HG02571 (cell line): ENCODE measurements around the gene DHH.
A peak's percentile ranks its signal among the peaks of the same experiment; 100 is the strongest.

ENCODE experiments used
- ATAC-seq: cut with Tn5 transposase; IDR thresholded peaks from one replicate; pipeline ENCODE4 v1.9.1; 2021; ENCODE audit warnings: mild to moderate bottlenecking, moderate library complexity; ENCODE audit not compliant: unreplicated experiment

DHH gene

DNA sequence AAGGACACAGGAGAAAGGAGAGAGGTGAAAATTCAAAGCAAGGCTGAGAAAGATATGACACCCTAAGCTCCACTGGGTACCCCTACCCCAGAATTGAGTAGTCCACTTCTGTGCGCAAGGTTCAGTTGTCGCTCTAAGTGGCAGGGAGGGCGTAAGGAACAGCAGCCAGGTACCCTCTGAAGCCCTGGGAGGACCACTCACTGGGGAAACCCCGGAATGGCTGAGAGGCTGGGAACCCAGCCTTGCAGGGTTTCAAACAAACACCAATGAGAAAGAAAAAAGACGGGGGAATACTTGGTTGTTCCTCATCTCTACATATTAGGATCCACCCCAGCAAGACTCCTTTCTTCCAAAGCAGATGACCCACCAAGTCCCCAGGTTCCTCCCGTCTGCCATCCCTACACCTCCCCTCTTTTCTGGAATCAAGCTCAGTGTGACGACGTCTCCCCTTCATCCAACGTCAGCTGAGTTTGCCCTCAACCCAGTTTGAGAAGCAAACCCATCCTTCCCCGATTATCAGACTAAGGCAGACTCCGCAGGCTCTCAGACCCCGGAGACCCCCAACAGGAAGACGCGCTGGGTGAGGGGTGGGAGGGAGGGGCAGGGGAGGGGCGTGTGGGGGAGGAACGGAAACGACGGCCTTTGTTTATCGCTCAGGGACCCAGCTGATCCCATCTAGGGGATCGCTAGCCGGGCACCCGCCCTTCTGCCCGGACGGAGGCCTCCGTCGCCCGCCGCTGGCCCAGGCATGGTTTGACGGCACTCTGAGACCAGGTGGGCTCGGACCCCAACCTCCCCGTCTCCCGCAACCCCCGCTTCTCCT is 15.3 kb upstream of the DHH start:
- no peak for ATAC-seq

DNA sequence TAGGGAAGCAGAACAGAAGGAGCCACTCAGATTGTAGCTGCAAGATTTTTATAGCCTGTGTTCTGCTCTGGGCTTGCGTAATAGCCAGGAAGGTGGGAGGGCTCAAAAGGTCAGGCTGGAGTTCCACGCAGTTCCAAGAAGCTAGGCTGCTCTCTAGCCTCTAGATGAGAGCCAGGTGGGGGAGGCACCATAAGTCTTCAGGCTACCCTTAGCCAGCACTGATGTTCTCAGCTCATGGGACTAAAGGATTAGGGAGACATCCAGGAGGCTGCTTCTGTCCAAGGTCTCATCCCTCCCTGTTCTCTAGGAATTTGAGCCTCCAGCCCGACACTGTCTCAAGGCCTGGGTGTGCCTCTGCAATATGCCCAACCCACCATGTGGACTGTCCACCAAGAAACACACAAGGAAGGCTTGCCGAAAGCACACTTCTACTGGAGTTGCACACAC is 14.4 kb upstream of the DHH start:
- ATAC-seq = no peak

DNA sequence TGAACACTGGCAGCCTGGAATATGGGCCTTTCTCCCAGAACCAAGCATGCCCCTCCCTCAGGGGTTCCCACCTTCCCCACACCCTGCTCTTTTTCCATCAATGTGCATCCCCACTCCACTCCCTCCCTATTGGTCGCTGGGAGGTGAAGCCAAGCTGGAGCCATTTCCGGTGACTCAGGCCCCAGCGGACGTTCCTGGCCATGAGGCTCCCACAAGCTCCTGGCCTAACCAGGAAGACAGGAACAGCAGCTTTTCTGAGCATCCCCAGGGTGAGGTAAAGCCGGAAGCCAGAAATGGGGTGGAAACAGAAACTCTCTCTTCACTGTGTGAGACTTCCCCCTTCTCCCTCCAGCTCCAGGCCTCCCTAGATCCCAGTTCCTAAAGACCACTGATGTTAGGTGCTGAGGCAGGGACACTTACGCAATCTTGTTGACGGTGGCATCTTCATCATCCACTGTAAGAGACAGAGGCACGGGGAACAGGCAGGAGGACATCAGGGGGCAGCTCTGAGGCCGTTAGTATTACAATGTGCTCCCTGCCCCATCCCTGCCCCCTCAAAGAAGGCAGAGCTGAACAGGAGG is 11.0 kb upstream of the DHH start:
- ATAC-seq = no peak

DNA sequence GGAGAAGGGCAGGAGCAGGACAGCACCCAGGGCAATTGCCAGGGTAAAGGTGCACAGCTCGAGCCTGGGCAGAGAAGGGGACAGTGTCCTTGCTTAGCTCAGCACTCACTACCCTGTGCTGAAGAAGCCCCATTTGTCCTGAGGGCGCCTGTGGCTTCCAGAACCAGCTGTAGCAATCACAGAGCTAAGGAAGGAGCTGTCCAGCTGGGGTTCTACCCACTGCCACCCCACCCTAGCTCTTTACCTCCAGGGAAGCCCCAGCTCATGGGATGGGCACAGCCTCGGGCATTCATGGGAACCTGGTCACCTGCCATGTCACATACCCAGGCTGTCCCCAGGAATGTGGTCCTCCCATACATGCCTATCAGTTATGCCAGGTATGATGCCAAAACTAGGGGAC is 10.2 kb upstream of the DHH start:
- no peak for ATAC-seq

DNA sequence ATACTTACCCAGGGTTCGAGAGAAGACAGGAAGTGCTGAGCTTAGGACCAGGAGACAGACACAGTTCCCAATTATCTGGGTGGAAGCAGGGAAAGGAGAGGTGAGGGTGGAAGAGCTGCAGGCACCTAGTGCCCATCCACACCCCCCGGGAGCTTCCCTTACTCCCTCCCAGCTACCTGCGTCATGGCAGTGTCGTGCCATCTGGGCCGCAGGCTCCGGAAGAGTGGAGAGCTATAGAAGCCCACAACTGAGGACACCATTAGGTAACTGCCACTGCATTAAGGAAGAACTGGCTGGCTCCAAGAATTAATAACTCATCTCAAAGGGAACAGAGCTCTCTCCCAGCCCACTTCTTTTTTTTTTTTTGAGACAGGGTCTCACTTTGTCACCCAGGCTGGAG is 5.8 kb upstream of the DHH start:
- no peak for ATAC-seq

DNA sequence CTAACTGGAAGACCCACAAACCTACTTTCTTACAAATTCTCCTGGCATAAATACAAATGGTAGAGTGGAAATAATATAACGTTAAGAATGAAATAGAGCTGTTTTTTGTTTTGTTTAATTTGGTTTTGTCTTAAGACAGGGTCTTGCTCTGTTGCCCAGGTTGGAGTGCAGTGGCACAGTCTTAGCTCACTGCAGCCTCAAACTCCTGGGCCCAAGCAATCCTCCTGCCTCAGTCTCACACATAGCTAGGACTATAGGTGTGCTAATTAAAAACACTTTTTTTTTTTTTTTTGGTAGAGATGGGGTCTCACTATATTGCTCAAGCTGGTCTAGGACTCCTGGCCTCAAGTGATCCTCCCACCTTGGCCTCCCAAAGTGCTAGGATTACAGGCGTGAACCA is 4.1 kb upstream of the DHH start:
- ATAC-seq = no peak

DNA sequence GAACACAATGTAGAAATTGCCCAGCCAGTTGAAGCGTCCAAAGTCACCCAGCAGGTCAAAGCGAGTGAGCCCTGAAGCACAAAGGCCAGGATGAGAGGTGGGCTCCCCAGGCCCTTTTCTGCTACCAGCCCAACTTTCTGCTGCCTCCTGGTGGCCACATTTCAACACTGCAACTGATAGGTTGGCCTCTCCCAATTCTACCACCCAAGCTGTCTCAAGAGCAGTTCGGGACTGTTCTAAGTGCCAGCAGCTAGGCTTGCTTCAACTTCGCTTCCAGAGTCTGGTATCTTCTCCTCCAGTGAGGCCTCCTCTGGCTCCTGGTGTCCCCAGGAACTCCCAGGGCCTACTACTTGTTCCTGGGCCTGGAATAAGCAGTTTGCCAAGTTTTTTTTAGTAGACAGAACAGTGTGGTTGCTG is 3.4 kb upstream of the DHH start:
- ATAC-seq = no peak

DNA sequence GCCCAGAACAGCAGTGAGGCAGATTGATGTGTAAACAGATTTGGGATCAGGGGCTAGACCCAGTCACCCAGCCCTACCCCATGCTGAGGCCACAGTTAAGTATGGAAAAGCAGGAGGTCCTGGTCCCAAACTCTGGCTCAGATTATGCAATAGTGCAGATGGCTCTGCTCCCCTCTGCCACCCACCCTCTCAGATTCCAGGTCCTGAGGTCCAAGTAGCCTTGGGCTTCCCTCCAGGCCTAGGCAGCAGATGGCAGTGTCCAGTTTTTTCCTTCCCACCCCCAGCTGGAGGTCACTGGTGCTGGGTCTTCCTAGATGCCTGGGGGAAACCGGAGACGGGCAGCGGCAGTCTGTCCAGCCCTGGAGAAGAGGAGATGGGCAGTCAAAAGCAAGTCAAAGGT is 2.8 kb upstream of the DHH start:
- ATAC-seq = no peak

DNA sequence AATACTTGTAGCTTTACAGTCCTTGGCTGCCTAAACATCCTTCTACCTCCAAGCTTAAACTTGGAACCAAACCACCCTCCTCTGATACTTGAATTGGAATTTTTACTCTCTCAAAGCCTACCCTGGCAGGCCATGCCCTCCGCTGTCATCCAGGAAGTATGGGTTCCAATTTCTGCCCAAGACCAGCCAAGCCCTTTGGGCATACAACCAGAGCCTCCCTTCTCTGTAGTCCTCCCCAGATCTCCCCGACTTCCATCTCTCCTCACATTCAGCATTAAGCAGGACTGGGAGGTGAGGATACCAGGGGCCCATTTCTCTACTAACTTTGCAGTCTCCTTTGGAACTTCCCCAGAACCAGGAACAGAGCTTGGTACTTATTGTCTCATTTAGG is 369 bp upstream of the DHH start:
- ATAC-seq = no peak

DNA sequence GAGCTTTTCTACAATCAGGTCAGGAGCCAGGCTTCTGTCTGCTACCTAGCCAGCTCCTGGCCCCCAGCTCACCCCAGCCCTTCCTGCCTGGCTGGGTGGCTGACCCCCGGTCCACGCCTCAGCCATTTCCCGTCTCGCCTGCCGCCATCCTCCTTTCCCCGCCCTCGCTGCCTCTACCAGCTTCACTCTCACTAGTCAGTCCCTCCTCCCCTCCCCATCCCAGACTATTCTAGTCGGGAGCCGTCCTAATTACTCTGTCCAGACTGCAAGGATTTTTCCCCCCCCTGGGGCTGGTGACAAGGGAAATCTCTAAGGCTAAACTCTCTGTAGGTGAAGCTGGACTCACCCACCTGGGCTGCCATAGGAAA is 825 bp downstream of the DHH start:
- ATAC-seq = no peak

DNA sequence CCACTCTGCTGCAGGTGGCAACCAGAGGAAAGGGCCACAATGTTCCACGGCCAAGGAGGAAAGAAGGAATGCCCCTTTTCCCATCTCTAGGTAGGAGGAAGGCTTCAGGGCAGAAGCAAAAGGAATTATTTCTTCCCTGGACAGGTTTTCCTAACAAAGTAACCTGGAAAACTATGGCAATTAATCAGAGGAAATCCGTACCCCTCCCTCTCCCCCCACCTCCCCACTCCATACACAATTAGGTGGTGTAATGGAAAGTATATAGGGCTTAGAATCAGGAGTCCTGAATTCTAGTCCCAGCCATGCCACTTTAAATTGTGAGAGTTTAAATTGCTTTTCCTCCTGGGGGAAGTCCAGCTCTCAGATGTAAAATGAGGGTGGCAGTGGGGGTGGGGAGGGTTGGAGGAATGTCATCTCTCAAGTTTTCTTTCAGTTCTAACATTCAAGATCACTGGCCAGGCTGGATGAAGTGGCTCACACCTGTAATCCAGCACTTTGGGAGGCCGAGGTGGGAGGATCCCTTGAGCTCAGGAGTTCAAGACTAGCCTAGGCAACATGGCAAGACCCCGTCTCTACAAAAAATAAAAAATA is 1.7 kb downstream of the DHH start:
- no peak for ATAC-seq

DNA sequence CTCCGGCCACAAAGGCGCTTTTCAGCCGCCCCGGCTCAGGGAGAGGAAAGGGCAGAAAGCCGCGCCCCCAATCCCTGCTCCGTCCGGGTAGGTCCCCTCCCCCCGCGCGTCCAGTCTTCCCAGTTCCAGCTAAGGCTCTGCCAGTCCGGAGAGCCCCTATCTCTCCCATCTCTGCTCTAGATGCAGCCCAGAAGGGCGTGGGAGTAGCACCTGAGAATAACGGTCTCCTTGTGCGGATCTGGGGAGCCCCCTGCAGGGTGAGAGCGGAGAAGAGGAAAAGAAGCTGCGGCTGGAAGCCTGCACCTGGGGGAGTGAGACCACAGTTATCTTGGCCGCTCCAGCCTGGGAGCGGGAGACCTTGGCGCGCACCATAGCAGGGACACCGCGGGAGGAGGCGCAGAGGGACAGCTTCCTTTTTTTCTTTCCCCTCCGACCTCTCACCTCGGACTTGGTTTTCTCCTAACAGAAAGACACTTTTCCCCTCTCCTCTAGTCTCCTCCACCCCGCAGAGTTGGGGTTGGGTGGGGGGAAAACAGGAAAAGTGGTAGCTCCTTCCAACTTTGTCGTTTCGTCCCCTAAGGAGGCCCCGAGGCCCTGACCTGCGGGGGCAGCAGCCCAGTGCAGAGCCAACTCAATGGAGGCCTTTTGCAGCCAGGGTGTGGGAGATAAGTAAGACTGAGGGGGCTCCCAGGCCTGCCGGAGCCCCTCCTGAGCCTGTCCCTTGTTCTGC is 2.4 kb downstream of the DHH start:
- no peak for ATAC-seq

DNA sequence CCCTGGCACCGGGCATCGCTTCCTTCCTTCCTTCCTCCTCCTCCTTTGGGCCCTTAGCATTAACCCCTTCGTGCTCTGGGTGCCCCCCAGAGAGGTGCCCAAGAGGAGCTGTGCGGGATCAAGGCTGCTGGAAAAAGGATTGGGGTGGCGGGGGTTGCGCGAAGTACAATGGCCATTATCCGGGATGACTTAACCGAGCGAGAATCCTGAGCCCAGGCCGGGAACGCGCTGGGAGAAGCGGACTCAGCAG is 2.8 kb downstream of the DHH start:
- ATAC-seq = no peak

DNA sequence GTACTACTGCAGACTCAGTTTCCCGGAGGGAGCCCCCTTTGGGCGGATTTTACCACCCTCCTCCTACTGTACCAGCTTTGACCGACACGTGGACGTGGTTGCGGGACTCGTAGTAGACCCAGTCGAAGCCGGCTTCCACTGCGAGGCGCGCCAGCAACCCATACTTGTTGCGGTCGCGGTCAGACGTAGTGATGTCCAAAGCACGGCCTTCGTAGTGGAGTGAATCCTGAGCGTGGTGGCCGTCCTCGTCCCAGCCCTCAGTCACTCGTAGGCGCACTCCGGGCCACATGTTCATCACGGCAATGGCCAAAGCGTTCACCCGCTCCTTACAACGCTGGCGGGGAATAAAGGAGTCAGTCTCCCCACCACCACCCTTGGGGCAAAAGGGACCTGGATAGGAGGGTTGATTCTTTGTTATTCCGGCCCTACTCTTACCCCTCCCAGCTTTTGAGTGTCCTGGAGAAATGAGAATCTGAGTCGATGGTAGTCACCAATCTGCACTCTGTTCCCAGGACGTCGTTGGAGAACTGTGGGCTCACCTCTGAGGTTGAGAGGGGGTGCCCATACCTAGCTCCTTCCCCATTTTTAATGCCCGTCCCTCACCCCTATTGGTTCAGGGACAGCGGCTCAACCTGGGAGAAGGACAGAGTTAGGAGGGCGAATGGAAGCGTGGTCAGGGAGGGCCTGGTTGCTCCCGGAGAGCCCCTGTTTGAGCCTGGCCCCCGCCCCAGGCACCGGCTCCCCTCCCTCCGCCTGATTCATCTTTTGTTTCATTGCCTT is 3.4 kb downstream of the DHH start:
- no peak for ATAC-seq

DNA sequence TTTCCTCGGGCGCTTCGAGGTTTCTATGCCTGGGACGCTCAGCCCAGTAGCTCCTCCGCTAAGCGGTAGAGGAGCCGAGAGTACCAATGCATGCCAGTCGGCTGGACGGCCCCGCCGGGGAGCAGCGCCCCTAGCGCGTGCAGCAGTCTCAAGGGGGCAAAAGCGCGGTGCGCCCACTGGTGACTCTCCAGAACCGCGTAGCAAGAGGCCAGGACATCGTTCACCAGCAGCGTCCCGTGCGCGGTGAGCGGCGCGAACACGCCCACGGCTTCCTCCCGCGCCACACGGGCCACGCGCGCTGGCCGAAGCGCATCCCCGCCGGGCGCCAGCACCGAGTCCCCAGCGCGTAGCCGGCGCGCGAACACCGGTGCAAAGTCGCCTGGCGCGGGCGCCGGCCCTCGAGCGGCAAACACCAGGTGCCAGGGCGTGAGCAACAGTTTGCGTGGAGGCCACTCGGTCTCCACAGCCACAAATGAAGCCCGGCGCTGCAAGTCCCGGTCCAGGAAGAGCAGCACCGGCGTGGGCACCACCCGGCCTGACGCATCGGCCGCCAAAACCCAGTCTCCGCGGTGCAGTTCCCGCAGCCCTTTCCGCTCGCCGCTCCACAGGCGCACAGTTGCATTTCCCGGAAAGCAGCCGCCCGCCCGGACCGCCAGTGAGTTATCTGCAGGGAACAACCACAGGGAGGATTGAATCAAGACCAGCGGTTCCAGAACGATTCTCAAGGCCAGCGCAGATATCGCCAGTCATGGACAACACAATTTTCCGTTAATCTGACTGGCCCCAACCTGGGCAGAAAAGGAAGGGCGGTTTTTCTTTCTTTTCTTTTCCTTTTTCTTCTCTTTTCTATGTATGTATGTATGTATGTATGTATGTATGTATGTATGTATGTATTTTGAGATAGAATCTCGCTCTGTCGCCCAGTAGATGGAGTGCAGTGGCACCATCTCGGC is 4.5 kb downstream of the DHH start:
- ATAC-seq = no peak

DNA sequence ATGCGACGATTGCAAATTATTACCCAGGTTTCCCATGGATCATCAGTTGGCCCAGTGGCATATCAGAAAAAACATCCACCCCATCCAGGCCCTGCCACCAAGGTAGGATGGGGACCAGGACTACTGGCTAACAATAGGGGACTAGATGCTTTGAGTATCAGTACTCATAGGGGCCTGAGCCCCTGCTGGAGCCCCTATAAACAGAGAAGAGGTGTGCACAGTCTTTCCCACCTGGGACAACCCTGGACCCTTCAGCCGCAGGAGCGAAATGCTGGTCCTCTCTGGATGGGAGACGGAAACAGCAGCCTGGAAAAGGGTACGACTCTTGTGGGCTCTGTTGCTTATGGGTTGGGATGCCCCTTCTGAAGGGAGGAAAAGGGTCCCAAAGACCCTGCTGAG is 5.7 kb downstream of the DHH start:
- no peak for ATAC-seq

DNA sequence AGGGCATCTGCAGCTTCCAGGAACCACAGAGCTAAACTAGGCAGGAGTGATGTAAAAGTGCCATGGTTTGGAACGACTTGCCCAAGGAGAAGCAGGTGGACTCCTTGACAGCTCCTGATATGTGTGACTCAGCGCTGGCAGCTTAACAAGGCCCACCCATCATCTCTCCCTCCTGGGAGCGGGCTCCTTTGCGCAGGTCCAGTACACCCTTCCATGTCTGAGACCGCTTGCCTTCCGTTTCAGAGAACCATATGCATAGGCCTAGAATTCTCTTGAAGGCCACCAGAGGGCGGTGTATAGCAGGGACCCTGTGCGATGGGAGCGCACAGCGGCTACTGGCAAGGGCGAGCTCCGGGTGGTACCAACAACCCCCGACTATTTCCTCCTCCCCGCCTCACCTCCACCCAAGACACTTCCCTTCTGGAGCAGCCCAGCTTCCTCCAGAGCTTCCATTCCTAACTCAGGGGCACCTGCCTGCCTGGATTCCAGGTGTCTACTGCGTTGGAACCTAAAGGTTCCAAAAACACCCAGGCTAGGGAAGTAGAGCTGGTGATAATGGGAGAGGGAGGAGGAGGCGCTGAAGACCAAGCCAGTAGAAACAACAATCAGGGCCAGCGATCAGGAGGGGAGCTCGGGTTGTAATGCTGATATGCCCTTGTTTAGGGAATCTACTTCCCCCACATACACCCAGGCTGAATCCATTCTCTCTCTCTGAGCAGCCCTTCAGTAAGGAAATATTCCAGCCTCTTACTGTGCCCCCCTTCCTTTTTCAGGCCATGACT is 6.3 kb downstream of the DHH start:
- ATAC-seq = peak; percentile 81

DNA sequence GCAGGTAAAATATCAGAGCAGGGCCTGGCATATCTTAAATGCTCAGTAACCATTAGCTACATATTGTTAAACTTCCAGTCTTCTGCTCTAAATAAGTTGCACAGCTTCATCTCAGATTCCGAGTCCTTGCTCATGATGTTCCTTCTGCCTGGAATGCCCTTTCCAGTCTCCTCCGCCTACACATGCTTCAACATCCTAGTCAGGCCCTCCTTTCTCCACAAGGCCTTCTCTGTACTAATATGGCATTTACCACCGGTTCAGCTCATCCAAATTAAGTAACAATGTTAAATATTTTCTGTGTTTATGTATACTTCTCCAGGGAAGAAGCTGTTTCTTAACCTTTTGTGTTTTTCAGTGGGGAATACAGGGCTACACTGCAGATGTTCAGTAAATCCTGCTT is 8.5 kb downstream of the DHH start:
- ATAC-seq = no peak

DNA sequence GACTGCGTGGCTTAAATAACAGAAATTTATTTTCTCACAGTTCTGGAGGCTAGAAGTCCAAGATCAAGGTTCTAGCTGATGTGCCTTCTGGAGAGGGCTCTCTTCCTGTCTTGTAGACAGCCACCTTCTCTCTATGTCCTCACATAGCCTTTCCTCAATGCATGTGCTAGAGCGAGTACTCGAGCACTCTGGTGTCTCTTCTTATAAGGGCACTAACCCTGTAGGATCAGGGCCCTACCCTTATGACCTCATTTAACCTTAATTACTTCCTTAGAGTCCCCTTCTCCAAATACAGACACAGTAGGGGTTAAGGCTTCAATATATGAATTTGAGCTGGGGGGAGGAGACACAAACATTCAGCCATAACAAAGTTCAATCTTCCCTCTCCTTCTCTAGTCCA is 10.2 kb downstream of the DHH start:
- ATAC-seq = no peak
